HG03378 (cell line): ENCODE results near the gene ANKLE1.
"Not testable (repeated sequence)": the region's sequence is repeated elsewhere in the genome, so short reads cannot be mapped to it uniquely, and the experiment has no call there.

ENCODE experiments used
- ATAC-seq: cut with Tn5 transposase; IDR thresholded peaks from one replicate; pipeline ENCODE4 v1.9.1; 2021; ENCODE audit warnings: mild to moderate bottlenecking, moderate library complexity; ENCODE audit not compliant: unreplicated experiment

The ANKLE1 gene

GRCh38 chr19:17279436-17279835 lies 2.3 kb upstream of the ANKLE1 start:
- ATAC-seq, result no peak

DNA sequence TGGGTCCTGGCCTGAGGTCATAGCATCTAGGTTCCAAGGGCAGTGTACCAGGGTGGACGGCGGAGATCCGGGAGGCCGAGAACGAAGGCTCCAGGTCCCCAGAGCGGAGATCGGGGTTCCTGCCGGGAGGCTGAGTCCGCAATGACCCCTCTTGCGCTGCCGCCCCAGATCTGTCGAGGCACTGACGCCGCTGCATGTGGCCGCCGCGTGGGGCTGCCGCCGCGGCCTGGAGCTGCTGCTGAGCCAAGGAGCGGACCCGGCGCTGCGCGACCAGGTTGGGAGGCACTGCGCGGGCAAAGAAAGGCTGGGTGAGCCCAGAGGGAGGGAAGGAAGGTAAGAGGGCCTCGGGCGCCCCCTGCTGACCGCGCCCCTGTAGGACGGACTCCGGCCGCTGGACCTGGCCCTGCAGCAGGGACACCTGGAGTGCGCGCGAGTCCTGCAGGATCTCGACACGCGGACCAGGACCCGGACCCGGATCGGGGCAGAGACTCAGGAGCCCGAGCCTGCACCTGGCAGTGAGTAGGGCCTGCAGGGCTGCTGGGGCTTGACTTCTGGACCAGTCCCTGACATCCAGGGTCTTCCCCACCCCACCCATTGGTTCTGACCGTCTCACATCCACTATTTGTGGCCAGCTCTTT lies 906 bp downstream of the ANKLE1 start:
- ATAC-seq, result no peak

DNA sequence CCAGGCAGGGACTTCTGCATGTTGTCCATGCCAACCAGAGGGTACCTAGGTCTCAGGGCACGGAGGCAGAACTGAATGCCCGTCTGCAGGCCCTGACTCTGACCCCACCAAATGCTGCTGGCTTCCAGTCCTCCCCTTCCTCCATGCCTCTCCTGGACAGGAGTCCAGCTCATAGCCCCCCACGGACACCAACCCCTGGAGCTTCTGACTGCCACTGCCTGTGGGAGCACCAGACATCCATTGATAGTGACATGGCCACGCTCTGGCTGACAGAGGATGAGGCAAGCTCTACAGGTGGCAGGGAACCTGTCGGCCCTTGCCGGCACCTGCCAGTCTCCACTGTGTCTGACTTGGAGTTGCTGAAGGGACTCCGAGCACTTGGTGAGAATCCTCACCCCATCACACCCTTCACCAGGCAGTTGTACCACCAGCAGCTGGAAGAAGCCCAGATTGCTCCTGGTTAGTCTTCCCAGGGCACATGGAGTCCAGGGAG lies 1.8 kb downstream of the ANKLE1 start:
- ATAC-seq, result no peak

GRCh38 chr19:17285415-17286135 lies 3.9 kb downstream of the ANKLE1 start:
- ATAC-seq, result no peak

- no peak for ATAC-seq
Observed at GRCh38 chr19:17286263-17286662, 4.6 kb downstream of the ANKLE1 start.

DNA sequence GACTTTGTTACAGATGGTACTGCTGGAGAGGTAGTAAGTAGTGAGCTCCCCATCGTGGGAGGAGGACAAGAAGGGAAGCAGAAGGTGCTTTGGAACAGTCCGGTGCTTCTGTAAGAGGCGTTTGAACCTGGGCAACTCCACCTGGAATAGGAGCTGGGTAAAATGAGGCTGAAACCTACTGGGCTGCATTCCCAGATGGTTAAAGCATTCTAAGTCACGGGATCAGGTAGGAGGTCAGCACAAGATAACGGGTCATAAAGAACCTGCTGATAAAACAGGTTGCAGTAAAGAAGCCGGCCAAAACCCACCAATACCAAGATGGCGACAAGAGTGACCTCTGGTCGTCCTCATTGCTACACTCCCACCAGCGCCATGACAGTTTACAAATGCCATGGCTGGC lies 5.1 kb downstream of the ANKLE1 start:
- ATAC-seq, result no peak

DNA sequence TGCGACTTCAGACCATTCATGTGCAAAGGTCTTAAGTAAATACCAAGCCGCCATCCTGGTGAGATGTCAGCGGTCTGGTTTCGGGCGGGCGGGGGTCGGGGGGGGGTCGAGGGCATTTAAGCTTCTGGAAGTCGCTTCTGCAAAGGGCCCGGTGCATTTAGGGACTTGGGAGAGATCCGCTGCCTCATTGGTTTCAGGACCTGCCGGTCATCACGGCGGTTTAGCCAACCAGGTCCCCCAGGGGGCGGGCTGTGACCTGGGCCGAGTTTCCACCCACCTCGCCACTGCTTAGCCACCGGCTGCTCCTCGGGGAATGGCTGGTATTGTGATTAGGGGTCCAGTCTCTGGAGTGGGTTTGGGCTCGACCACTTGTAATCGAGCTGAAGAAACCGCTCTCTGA lies 7.8 kb downstream of the ANKLE1 start:
- ATAC-seq, result no peak

DNA sequence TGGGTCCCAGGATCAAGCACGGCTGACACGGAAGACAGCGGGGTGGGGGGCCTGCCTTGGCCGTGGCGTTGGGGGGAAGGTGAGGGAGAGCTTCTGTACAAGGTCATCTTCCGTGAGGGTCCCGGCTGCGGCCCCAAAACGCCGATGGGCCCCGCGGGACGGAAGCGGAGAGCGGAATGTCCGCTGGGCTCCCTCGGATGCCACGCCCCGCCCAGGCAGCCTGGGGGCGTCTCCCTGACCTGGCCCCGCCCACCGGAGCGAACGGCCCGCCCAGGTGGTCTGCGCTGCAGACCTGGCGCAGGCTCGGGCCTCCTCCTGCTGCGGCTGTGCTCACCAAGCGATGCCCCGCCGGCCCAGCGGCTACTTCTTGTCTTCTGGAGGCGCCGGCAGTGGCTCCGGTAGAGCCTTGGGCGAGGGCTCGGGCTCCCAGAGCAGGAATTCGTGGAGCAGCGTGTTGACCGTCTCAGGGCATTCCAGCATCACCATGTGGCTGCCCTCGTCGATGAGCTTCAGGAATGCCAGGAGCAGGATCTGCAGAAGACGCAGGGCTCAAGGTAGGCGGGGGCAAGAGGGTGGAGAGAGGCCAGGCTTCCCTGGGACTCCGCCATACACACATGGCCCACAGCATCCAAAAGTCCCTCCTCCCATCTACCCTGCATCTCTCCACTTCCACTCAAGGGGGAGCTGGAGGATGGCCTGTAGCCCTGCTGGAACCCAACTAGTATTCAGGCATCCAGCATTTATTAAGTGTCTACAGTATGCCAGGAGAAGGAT lies 10.8 kb downstream of the ANKLE1 start:
- no peak for ATAC-seq

GRCh38 chr19:17293605-17294004 lies 11.9 kb downstream of the ANKLE1 start:
- ATAC-seq, result no peak

GRCh38 chr19:17294051-17294891 lies 12.6 kb downstream of the ANKLE1 start:
- ATAC-seq, result no peak

DNA sequence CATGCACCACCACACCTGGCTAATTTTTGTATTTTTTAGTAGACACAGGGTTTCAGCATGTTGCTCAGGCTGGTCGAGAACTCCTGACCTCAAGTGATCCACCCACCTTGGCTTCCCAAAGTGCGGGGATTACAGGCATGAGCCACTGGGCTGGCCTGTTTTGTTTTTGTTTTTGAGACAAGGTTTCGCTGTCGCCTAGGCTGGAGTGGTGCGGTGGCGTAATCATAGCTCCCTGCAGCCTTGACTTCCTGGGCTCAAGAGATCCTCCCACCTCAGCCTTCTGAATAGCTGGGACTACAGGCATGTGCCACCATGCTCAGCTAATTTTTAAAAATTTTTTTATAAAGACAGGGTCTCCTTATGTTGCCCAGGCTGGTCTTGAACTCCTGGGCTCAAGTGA lies 13.8 kb downstream of the ANKLE1 start:
- not testable (repeated sequence) for ATAC-seq

DNA sequence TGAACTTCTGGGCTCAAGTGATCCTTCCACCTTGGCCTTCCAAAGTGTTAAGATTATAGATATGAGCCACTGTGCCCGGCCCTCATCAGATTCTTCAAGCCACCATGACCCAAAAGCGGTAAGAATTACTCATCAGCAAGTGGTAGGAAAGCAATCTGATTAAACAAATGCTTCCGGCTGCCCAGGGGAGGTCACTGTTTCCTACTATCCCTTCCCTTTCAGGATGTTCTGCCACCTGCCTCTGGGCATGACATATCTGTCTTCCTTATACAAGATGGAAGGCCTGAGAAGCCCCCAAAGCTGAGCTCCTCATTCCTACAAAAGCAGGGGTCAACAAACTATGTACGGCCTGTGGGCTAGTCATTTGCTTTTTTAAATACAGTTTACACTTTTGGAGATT lies 14.6 kb downstream of the ANKLE1 start:
- ATAC-seq, result no peak

- no peak for ATAC-seq
Observed at GRCh38 chr19:17296976-17297375, 15.3 kb downstream of the ANKLE1 start.

DNA sequence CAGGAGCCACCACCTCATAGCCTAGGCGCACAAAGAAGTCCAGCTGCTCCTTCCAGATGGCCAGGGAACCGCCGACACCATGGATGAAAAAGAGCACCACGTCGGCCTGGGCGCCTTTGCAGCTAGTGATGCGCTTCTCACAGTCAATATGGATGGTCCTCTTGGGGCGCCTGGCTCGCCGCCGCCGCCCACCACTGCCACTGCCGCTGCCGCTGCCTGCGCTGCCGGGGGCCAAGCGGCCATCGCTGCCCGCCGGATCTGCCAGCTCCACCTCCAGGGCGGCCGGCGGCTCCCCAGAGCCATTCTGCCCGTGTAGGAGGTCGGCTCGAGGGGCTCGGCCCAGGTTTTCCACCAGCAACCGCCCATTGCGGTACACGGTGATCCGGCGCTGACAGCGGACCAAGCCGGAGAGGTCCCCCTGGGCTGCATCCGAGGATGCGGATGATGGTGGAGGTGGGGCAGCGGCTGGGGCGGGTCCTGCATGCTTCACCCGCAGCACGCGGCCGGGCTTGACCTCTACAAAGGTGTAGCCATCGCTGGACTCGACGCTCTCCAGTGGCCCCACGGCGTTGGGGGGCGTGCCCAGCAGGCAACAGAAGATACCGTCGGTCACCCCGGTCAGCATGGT lies 19.4 kb downstream of the ANKLE1 start:
- no peak for ATAC-seq

- no peak for ATAC-seq
Observed at GRCh38 chr19:17302391-17303166, 20.9 kb downstream of the ANKLE1 start.

- ATAC-seq, result no peak
Observed at GRCh38 chr19:17303167-17303939, 21.7 kb downstream of the ANKLE1 start, which contains the start of gene ABHD8. TSS of gene ABHD8 (minus strand) at chr19:17303425. CDS start at chr19:17301616, 1,809 bp downstream.

DNA sequence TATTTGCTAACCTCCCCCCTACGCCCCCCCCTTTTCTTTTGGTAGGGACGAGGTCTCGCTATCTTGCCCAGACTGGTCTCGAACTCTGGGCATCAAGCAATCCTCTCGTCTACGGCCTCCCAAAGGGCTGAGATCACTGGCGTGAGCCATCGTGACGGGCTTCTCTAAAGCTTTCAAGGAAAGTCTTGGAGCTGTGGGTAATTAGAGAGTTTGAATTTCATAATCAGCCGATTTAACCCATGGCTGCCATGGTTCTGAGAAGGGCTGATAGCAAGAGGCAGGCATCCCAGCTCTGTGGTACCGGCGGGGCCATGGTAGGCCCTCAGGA lies 22.2 kb downstream of the ANKLE1 start:
- ATAC-seq, result no peak

GRCh38 chr19:17304386-17305215 lies 22.9 kb downstream of the ANKLE1 start:
- ATAC-seq, result no peak
